Kasumi-1 (cell line): Measurements from ENCODE around the gene TSPY10.
"Not testable (repeated sequence)": the region's sequence is repeated elsewhere in the genome, so short reads cannot be mapped to it uniquely, and the experiment has no call there.

Experiments
- DNase-seq, 2 experiments: peaks; one replicate each; lab custom pipeline; 2025; lab: John Stamatoyannopoulos, UW

The TSPY10 gene

GRCh38 chrY:9527580-9527979 lies at the start of gene TSPY10:
TSS of gene TSPY10 (plus strand) at chrY:9527880. CDS start at chrY:9527926, 46 bp downstream.
- DNase-seq, result not testable (repeated sequence)

DNA sequence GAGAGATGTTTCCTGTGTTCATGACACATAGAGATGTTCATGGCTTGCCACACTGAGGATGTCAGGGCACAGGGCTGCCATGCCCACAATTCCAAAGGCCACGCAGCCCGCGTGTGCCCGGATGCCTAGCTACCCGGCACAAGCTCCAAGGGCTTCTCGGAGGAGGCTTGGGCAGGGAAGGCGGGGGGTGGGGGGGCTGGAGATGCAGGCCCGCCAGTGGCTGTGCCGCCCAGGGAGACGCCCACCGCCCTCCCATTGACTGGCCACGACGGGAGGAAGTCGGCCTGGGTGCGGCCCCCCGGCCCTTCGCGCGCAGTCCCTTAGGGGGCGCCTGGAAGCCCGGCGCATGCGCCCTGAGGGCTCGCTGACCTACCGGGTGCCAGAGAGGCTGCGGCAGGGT lies 40.7 kb upstream of the TSPY10 start, which contains the start of gene TSPY9:
TSS of gene TSPY9 (plus strand) at position 301 of the 400 bp plus-strand sequence. CDS start at position 347, 46 bp downstream.
- not testable (repeated sequence) for DNase-seq

DNA sequence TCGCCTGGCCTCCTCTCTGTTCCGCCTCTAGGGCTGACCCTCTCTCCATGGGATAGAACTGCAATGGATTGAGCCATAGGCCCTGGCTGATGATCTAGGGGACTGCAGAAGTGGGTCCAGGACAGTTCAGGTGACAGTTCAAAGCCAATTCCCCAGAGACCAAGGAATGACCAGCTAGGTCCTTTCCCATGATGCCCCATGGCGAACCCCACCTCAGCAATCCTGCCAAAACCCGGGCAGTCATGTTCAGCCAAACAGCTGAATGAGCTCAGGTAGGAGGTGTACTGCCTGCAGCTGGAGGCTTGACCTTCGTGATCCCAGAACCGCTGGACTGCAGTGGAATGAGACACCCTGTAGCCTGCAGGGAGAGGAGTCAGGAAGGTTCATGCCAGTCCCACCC lies 23.3 kb upstream of the TSPY10 start:
- not testable (repeated sequence) for DNase-seq

DNA sequence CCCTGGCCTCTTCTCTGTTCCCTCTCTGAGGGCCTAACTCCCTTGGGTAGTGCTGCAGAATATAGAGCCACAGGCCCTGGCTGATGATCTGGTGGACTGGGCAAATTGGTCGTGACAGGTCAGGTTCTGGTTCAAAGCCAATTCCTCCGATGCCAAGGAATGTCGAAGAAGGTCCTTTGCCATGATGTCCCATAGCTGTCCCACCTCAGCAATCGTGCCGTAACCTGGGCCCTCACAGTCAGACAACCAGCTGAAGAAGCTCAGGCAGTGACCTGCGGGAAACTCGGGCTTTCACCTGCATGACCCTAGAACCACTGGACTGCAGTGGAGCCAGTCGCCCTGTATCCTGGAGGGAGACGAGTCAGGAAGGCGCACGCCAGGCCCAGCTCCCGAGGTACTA lies 11.4 kb upstream of the TSPY10 start:
- not testable (repeated sequence) for DNase-seq
